Measurements from ENCODE around the gene INSR. TPM values are rescaled to one million over a fixed set of nuclear protein-coding genes. Genes with fewer than 3 reads are reported as not detected.

The INSR gene
- total and polyA plus RNA-seq, 2 donors (not counting 3 experiments of a cell fraction or from before 2014, with no cell fraction given): 4.9 to 19.5 TPM

- no peaks in the 10 kb centered on the region for H3K36me3 ChIP-seq (ENCODE audit: control insufficient read depth in 2 of 2, extremely low read depth in 1 of 2, insufficient read depth in 2 of 2, low read length in 2 of 2)
- H3K9me3 ChIP-seq (replicated peaks; ENCODE audit: control insufficient read depth, insufficient read depth, low read length): no peaks in the 10 kb centered on the region
- intact Hi-C loops (cut with micrococcal nuclease): no loop called here
- H3K27ac ChIP-seq (ENCODE audit: insufficient read depth, low read depth, low read length): no peak overlapping the region
- no peak overlapping the region for H3K9ac ChIP-seq (replicated peaks; ENCODE audit: extremely low read depth, insufficient read depth, low read length)
- FAIRE-seq (no peak), DNase-seq (ENCODE audit: low read depth, low spot score) (no peak)
- ChIA-PET POLR2A (no interaction called here), CTCF (interaction anchor here (1.0 kb wide), 1 partner anchor 50 kb away, joined by 3 read pairs; no protein-coding TSS in a partner anchor)
- TF ChIP-seq FOS (IDR thresholded peaks at IDR 0.05; ENCODE audit: borderline replicate concordance, insufficient read depth, low read length) (no peak), POLR2A (IDR thresholded peaks at IDR 0.05; ENCODE audit: low read depth, low read length) (no peak), EZH2 (IDR thresholded peaks at IDR 0.05; ENCODE audit: borderline replicate concordance, low read depth, low read length, severe bottlenecking) (no peak), CTCF (IDR thresholded peaks at IDR 0.05; ENCODE audit: extremely low read depth in 1 of 2, insufficient read depth in 1 of 2, low read depth in 1 of 2, low read length in 2 of 2) (no peak), MAX (IDR thresholded peaks at IDR 0.05; ENCODE audit: insufficient read depth, insufficient read length) (no peak), POLR2AphosphoS5 (IDR thresholded peaks at IDR 0.05; ENCODE audit: insufficient read depth, low read depth, low read length) (no peak), GATA2 (IDR thresholded peaks at IDR 0.05; ENCODE audit: insufficient read depth, insufficient read length, low read depth, low read length) (no peak), MYC (IDR thresholded peaks at IDR 0.05; ENCODE audit: low read depth, low read length) (no peak), JUN (IDR thresholded peaks at IDR 0.05; ENCODE audit: borderline replicate concordance, insufficient read depth, insufficient read length, low read depth) (no peak)
- H3K4me2 ChIP-seq (ENCODE audit: insufficient read depth, low read length): no peak overlapping the region
- H3K9me1 ChIP-seq (replicated peaks; ENCODE audit: control insufficient read depth, extremely low read depth, insufficient read depth, low read length): no peaks in the 10 kb centered on the region
- no peak overlapping the region for H3K4me3 ChIP-seq (replicated peaks in 1 of 3; ENCODE audit: insufficient read depth in 1 of 3, low read depth in 1 of 3, low read length in 3 of 3)
- no peaks in the 10 kb centered on the region for H3K27me3 ChIP-seq (ENCODE audit: control insufficient read depth in 2 of 2, insufficient read depth in 2 of 2, low read length in 2 of 2)
- dilution Hi-C loops (cut with MboI; ENCODE audit: extremely low pct_ligation_motif_present, low sequenced_read_pairs): no loop called here
- H4K20me1 ChIP-seq (replicated peaks; ENCODE audit: control insufficient read depth, extremely low read depth, insufficient read depth, low read length): no peaks in the 10 kb centered on the region
- BruUV-seq (replicated peaks): no TSS peak
- H2AFZ ChIP-seq (ENCODE audit: low read depth, low read length): no peak overlapping the region
- H3K79me2 ChIP-seq (ENCODE audit: control insufficient read depth, insufficient read depth, low read length): no peaks in the 10 kb centered on the region
- peaks cover 3% of the 10 kb centered on the region for H3K4me1 ChIP-seq (ENCODE audit: control insufficient read depth, extremely low read depth, insufficient read depth, low read length)
Observed at GRCh38 chr19:7152568-7152967, 141.6 kb downstream of the INSR start.

All from endothelial cell of umbilical vein (primary cell).